HG03558 (cell line): ENCODE data around the gene PLD6.

Experiments used
- ATAC-seq: cut with Tn5 transposase; IDR thresholded peaks from one replicate; pipeline ENCODE4 v1.9.1; 2021; ENCODE audit warnings: moderate number of reproducible peaks; ENCODE audit not compliant: unreplicated experiment; ENCODE audit errors: extremely low read depth

Gene PLD6

GRCh38 chr17:17227608-17228520, 21.7 kb upstream of the PLD6 start:
- ATAC-seq: no peak

GRCh38 chr17:17226451-17227265, 20.5 kb upstream of the PLD6 start:
- ATAC-seq: no peak

GRCh38 chr17:17225901-17226300, 19.8 kb upstream of the PLD6 start:
- ATAC-seq: no peak

GRCh38 chr17:17224137-17224536, 18.0 kb upstream of the PLD6 start:
- ATAC-seq: no peak

- ATAC-seq: no peak
Observed at GRCh38 chr17:17223736-17224135, 17.6 kb upstream of the PLD6 start.

GRCh38 chr17:17221329-17221728, 15.2 kb upstream of the PLD6 start:
- ATAC-seq: no peak

GRCh38 chr17:17220529-17220928, 14.4 kb upstream of the PLD6 start:
- no peak for ATAC-seq

- no peak for ATAC-seq
Observed at GRCh38 chr17:17217995-17218394, 11.9 kb upstream of the PLD6 start.

GRCh38 chr17:17216776-17217175, 10.6 kb upstream of the PLD6 start:
- no peak for ATAC-seq

GRCh38 chr17:17216236-17216635, 10.1 kb upstream of the PLD6 start:
- no peak for ATAC-seq

GRCh38 chr17:17215575-17215974, 9.4 kb upstream of the PLD6 start:
- ATAC-seq: no peak

GRCh38 chr17:17214646-17215436, 8.7 kb upstream of the PLD6 start:
- ATAC-seq: no peak

GRCh38 chr17:17213775-17214174, 7.6 kb upstream of the PLD6 start:
- no peak for ATAC-seq

GRCh38 chr17:17207998-17208397, 1.9 kb upstream of the PLD6 start:
- ATAC-seq: no peak

- no peak for ATAC-seq
Observed at GRCh38 chr17:17206913-17207335, 791 bp upstream of the PLD6 start.

- ATAC-seq: no peak
Observed at GRCh38 chr17:17205368-17206123, 587 bp downstream of the PLD6 start.

- ATAC-seq: no peak
Observed at GRCh38 chr17:17204635-17205231, 1.4 kb downstream of the PLD6 start.

GRCh38 chr17:17204041-17204591, 2.0 kb downstream of the PLD6 start:
- no peak for ATAC-seq

- ATAC-seq: no peak
Observed at GRCh38 chr17:17203173-17203730, 2.9 kb downstream of the PLD6 start.
